HEK293T (cell line): ENCODE measurements around the gene RCAN1.

Experiments used
- CTCF ChIA-PET: fragments of 350-600 bp; formaldehyde crosslinking; extraction: SDS; loops from one replicate; lab custom pipeline; 2021; ENCODE audit warnings: antibody characterized with exemption, inconsistent platforms; lab: Yijun Ruan, JAX
- POLR2A ChIA-PET: fragments of 350-600 bp; formaldehyde crosslinking; extraction: SDS; loops from one replicate; lab custom pipeline; 2020; ENCODE audit warnings: antibody characterized with exemption, inconsistent platforms; lab: Yijun Ruan, JAX
- DNase-seq: peaks from one replicate; pipeline ENCODE4 v3.0.0; 2012; ENCODE audit warnings: mixed read lengths; ENCODE audit errors: extremely low spot score
- ARNT ChIP-seq: fragments of 450-650 bp; IDR thresholded peaks from 2 replicates; pipeline ENCODE4 v1.6.1; 2017; ENCODE audit warnings: mild to moderate bottlenecking
- BHLHE40 ChIP-seq: fragments of 450-650 bp; IDR thresholded peaks from 2 replicates; pipeline ENCODE4 v1.6.1; 2016; ENCODE audit warnings: mild to moderate bottlenecking, moderate library complexity, borderline replicate concordance
- CTBP1 ChIP-seq: fragments of 450-650 bp; IDR thresholded peaks from 2 replicates; pipeline ENCODE4 v1.6.1; 2016; ENCODE audit warnings: borderline replicate concordance
- ELF4 ChIP-seq: fragments of 450-650 bp; IDR thresholded peaks from 2 replicates; pipeline ENCODE4 v1.6.1; 2017; ENCODE audit warnings: antibody characterized with exemption
- FOXA1 ChIP-seq: fragments of 450-650 bp; IDR thresholded peaks from 2 replicates; pipeline ENCODE4 v1.6.1; 2016; ENCODE audit warnings: mild to moderate bottlenecking
- FOXK2 ChIP-seq: fragments of 450-650 bp; IDR thresholded peaks from 2 replicates; pipeline ENCODE4 v1.6.1; 2016; ENCODE audit warnings: mild to moderate bottlenecking
- FOXM1 ChIP-seq: fragments of 450-650 bp; IDR thresholded peaks from 2 replicates; pipeline ENCODE4 v1.6.1; 2017; ENCODE audit warnings: mild to moderate bottlenecking, borderline replicate concordance
- HDGF ChIP-seq: fragments of 450-650 bp; IDR thresholded peaks from 2 replicates; pipeline ENCODE4 v1.6.1; 2017; ENCODE audit warnings: antibody characterized with exemption, borderline replicate concordance
- L3MBTL2 ChIP-seq: fragments of 450-650 bp; conservative IDR thresholded peaks from 2 replicates; pipeline ENCODE4 v1.6.1; 2016; ENCODE audit warnings: mild to moderate bottlenecking
- LEF1 ChIP-seq: fragments of 450-650 bp; IDR thresholded peaks from 2 replicates; pipeline ENCODE4 v1.6.1; 2017; ENCODE audit warnings: mild to moderate bottlenecking, borderline replicate concordance
- NFRKB ChIP-seq: fragments of 450-650 bp; IDR thresholded peaks from 2 replicates; pipeline ENCODE4 v1.6.1; 2016; ENCODE audit warnings: mild to moderate bottlenecking, moderate library complexity
- PKNOX1 ChIP-seq: fragments of 450-650 bp; IDR thresholded peaks from 2 replicates; pipeline ENCODE4 v1.6.1; 2016
- SP1 ChIP-seq: fragments of 450-650 bp; IDR thresholded peaks from 2 replicates; pipeline ENCODE4 v1.6.1; 2017
- SUZ12 ChIP-seq: fragments of 450-650 bp; IDR thresholded peaks from 2 replicates; pipeline ENCODE4 v1.6.1; 2016; ENCODE audit warnings: mild to moderate bottlenecking
- TARDBP ChIP-seq: fragments of 450-650 bp; IDR thresholded peaks from 2 replicates; pipeline ENCODE4 v1.6.1; 2016
- ZNF384 ChIP-seq: fragments of 450-650 bp; IDR thresholded peaks from 2 replicates; pipeline ENCODE4 v1.6.1; 2016

Gene RCAN1

GRCh38 chr21:34545079-34545884 is 69.6 kb downstream of the RCAN1 start:
- ChIA-PET CTCF (no interaction called here), POLR2A (no interaction called here)
- no peak for TF ChIP-seq NFRKB
- no peak for DNase-seq

- no peak for TF ChIP-seq TARDBP
- TF ChIP-seq FOXK2: no peak
- TF ChIP-seq FOXA1: no peak
- no peak for TF ChIP-seq ELF4
- no peak for TF ChIP-seq SP1
- TF ChIP-seq L3MBTL2: no peak
- TF ChIP-seq FOXM1: no peak
- no peak for TF ChIP-seq SUZ12
- no peak for TF ChIP-seq HDGF
- TF ChIP-seq NFRKB: no peak
- TF ChIP-seq PKNOX1: no peak
- TF ChIP-seq LEF1: no peak
- TF ChIP-seq ARNT: no peak
- no peak for TF ChIP-seq CTBP1
- TF ChIP-seq ZNF384: no peak
- CTCF ChIA-PET: interaction anchor here (0.5 to 2.0 kb wide), 4 partner anchors 26 to 446 kb away, joined by 3 to 9 read pairs (median 4); no protein-coding TSS in a partner anchor
- peak; percentile 83 for DNase-seq
- POLR2A ChIA-PET: no interaction called here
Measured at GRCh38 chr21:34544032-34544496, 70.8 kb downstream of the RCAN1 start.

GRCh38 chr21:34543017-34543416 is 71.9 kb downstream of the RCAN1 start:
- TF ChIP-seq BHLHE40: no peak
- TF ChIP-seq ZNF384: no peak
- no peak for TF ChIP-seq FOXK2
- TF ChIP-seq HDGF: no peak
- no peak for TF ChIP-seq SUZ12
- TF ChIP-seq L3MBTL2: no peak
- TF ChIP-seq SP1: no peak
- TF ChIP-seq LEF1: no peak
- TF ChIP-seq NFRKB: no peak
- no peak for TF ChIP-seq ELF4
- TF ChIP-seq CTBP1: no peak
- no peak for TF ChIP-seq PKNOX1
- TF ChIP-seq ARNT: no peak
- TF ChIP-seq TARDBP: no peak
- TF ChIP-seq FOXA1: no peak
- TF ChIP-seq FOXM1: no peak
- POLR2A ChIA-PET: no interaction called here
- CTCF ChIA-PET: interaction anchor here (0.6 to 2.0 kb wide), 2 partner anchors 32 to 718 kb away, joined by 4 to 9 read pairs; no protein-coding TSS in a partner anchor
- no peak for DNase-seq

GRCh38 chr21:34540206-34540605 is 74.7 kb downstream of the RCAN1 start:
- TF ChIP-seq L3MBTL2 (no peak), ARNT (no peak), TARDBP (no peak), ZNF384 (no peak), FOXA1 (no peak), ELF4 (no peak), NFRKB (no peak), PKNOX1 (no peak), SUZ12 (no peak)
- DNase-seq: no peak
- POLR2A ChIA-PET: no interaction called here
- CTCF ChIA-PET: no interaction called here

- no peak for DNase-seq
- CTCF ChIA-PET: no interaction called here
- POLR2A ChIA-PET: interaction anchor here (1.5 kb wide), 1 partner anchor 11 kb away, joined by 4 read pairs; no protein-coding TSS in a partner anchor
- TF ChIP-seq FOXA1: no peak
- TF ChIP-seq CTBP1: no peak
- no peak for TF ChIP-seq HDGF
- TF ChIP-seq ELF4: no peak
- TF ChIP-seq L3MBTL2: no peak
- no peak for TF ChIP-seq LEF1
- TF ChIP-seq ZNF384: no peak
- TF ChIP-seq BHLHE40: no peak
- TF ChIP-seq TARDBP: no peak
- TF ChIP-seq FOXK2: no peak
- no peak for TF ChIP-seq ARNT
- no peak for TF ChIP-seq SP1
- TF ChIP-seq NFRKB: no peak
- TF ChIP-seq FOXM1: no peak
- TF ChIP-seq SUZ12: no peak
- TF ChIP-seq PKNOX1: no peak
Measured at GRCh38 chr21:34537838-34538237, 77.1 kb downstream of the RCAN1 start.
